ENCODE data around the gene COL27A1.

The COL27A1 gene

DNA sequence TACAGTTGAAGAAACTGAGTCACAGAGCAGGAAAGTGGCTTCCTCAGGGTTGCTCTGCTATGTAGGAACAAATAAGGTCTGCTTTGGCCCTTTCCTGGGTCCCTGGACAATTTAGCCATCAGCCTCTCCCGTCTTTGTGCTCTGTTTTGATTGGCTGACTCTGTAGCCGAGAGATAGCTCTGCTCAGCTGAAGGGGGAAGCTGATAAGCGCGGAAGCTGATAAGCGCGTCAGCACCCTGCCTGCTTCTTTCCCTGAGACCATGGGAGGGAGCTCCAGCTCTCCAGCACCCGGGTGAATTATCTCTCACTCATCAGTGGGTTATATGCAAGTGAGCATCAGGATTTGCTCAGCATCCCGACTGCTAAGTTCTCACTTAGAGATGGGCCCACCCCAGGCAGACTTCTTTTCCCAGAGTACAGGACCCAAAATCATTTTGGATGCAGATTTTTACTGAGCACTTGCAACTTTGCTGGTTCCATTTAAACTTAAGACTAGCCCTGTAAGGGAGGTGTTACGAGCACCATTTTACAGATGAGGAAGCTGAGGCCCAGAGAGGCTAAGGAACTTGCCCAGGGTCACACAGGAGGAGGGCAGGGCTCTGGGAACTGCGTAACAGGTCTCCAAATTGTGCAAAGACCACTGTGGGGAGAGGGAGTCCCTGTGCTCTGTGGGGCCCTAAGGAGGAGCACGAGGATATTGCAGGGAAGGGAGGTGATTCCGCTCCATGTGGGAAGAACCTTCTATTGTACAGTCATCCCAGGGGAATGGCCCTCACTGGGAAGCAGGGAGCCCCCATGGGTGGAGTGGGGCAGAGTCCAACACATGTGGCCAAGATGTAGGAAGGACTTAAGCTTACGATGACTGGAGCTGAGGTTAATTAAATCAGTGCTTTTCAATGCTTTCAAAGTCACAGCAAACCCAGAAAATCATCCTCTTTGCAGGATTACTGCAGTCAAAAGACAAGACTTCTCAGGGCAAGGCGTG is 83.8 kb downstream of the COL27A1 start:
- in situ Hi-C loops (cut with MboI; ENCODE audit: low sequenced_read_pairs): no loop called here

DNA sequence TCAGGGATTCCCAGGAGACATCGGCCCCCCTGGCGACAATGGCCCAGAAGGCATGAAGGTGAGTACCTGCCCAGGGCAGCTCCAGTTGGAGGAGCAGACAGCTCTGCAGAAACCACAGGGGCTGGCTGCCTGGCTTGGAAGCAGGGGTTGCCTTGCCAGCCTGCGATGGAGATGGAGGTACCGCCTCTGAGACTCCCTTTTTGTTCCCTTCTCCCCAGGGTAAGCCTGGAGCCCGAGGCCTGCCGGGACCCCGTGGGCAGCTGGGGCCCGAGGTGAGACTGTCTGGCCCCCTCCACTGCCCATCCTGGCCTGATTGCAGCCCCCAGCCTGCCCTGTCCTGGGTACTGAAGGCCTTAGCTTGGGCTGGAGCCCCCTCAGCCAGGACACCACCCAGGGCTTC is 84.9 kb downstream of the COL27A1 start:
- in situ Hi-C loops (cut with MboI; ENCODE audit: low sequenced_read_pairs): no loop called here

DNA sequence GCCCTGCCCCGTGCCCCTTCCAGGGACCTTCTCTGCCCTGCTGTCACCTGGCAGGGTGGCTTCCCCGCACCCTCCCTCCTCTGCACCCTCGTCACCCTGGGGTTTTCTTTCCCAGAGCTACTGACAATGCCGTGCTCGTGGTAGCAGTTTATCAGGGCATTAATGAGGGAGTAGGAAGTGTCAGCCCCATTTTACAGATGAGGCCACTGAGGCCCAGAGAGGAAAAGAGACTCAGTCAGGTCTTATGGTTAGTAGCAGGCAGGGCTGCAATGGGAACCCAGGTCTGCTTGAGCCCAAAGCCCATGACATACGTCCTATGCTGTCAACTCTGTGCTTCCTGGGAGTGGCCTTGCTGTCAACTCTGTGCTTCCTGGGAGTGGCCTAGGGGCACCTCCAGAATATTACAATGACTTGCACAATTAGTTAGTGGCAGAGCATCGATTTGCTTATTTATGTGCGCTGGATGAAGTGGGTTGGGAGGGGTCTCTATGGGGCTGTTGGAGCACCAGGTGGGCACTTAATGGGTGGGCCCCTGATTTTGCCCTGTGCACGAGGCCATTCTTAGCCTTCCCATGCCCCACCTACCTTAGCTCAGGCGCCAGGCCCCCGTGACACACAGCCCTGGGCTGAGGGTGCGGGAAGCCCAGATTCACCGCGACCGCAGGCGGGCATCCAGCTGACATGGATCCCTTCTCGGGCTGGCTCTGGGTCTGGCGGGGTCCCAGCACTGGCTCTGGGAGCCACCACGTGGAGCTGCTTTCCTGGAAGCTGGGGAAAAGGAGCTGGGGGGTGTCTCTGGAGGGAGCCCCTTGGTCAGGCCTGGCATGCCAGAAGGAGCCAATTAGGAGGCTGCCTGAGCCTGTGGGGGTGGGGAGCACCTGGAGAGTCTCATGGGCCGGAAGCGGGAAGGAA is 85.6 kb downstream of the COL27A1 start:
- in situ Hi-C loops (cut with MboI; ENCODE audit: low sequenced_read_pairs): no loop called here

DNA sequence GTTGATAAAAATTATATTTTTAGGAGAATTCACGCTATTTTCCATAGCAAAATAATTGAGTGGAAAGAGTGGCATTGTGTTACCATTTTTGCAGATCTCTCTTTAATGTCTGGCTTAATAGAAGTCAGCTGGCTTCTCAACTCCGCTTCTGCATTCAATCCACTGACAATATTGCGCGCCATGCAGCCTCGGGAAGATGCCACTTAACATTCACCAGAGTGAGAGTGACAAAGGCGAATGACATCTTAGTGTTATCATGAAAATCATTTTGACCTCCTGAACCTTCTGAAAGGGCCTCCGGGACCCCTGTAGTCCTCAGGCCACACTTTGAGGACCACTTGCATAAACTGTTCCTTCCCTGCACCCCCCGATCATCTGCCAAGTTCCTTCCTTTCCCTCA is 87.5 kb downstream of the COL27A1 start:
- in situ Hi-C loops (cut with MboI; ENCODE audit: low sequenced_read_pairs): no loop called here

DNA sequence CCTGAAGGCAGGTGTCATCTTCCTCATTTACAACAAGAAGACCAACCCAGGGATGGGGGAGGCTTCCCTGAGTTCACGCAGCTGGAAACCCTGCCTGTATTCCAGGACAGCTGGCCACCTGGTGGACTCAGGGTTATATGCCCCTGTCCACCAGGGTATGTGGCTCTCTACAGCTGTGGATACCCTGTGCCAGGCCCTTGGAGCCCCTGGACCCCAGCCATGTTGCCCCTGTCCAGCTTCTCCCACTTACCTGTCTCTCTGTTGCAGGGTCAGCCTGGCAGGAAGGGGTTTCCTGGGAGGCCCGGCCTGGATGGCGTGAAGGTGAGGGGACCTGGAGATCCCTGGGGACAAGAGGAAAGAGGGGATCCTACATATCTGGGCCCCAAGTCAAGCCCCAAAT is 87.9 kb downstream of the COL27A1 start:
- in situ Hi-C loops (cut with MboI; ENCODE audit: low sequenced_read_pairs): no loop called here

DNA sequence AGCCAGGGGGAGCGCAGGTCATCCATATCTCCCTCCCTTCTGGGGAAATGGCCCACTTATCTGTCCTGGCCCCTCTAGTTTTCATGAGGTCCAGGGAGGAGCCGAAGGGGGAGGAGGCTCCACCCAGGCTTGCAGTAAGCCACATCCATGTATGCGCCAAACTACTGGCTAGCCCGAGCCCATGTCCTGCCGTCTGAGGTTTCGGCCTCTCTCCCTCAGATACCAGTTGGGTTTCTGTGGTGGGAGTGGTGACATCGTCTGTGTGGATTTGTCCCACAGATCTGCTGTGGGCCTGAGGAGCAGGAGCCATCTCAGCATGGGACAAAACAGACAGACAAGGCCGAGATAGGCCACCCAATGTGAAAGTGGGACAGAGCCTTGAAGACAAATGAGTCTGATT is 89.2 kb downstream of the COL27A1 start:
- in situ Hi-C loops (cut with MboI; ENCODE audit: low sequenced_read_pairs): no loop called here

DNA sequence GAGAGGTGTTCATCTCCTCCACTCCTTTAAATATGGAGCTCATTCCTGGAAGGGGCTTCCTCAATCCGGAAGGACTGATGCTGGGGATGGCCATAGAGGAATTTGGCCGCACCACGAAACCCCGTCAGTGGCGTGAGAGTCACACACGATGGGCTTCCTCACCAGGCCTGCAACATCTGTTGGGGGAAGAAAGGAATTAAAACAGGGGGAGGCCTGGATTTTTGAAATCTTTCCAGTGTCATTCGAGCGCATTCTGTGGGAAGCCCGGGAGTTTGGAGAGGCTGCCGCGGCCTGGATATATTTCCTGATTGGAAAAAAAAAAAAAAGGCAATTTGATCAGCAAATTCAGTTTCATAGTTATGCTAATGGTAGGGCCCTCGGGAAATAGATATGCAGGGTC is 91.2 kb downstream of the COL27A1 start:
- in situ Hi-C loops (cut with MboI; ENCODE audit: low sequenced_read_pairs): no loop called here

DNA sequence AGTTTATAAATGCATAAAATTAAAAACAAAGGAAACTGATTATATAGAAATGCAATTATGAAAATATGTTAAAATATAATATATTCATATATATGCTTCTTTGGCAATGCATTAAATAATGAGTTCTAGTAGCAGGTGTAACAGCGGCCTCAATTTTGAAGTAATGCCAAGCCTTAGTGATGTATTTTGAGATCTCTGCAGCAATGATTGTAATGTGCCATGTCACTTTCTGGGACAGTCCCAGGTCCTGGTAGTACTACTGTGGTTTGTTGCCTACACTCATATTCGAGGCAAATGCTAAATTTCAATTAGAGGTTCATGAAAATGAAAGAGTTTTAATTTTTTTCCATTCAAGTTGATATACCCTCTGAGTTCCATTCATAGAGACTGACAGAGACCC is 91.7 kb downstream of the COL27A1 start:
- in situ Hi-C loops (cut with MboI; ENCODE audit: low sequenced_read_pairs): no loop called here

DNA sequence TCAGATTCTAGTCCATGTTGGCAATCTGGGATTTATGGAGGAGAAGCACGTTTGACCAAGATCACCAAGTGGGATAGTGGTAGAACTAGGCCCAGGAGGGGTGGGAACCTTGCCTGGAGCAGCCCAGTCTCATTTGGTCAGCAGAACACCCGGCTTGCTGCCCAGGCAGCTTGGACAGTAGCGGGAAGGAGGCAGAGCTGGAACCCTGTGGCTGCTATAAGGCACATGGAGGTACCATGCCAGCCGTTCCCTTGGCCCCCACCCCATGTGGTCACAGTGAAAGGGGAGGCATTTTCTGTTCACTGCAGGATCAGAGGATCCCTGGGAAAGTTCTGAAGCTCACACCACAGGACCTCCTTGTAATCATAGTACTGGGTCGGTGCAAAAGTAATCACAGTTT is 92.2 kb downstream of the COL27A1 start:
- in situ Hi-C loops (cut with MboI; ENCODE audit: low sequenced_read_pairs): no loop called here

DNA sequence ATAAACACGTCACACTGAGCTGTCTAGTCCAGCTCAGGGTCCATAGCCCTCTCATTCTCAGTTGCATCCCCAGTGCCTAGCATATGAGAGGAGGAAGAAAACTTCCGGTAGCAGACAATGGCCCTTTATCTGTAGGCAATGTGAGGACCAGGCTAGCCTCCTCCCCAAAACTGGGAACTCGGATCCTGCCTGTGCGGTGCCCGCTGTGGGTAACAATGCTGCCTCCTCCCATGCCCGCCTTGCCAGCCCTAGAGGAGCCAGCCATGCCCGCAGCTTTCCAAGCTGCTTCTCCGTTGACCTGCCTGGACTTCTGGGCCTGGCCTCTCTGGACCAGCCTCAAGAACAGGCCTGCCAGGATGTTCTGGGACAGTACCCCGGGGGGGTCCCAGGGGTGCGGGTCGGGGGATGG is 93.0 kb downstream of the COL27A1 start:
- in situ Hi-C loops (cut with MboI; ENCODE audit: low sequenced_read_pairs): no loop called here

DNA sequence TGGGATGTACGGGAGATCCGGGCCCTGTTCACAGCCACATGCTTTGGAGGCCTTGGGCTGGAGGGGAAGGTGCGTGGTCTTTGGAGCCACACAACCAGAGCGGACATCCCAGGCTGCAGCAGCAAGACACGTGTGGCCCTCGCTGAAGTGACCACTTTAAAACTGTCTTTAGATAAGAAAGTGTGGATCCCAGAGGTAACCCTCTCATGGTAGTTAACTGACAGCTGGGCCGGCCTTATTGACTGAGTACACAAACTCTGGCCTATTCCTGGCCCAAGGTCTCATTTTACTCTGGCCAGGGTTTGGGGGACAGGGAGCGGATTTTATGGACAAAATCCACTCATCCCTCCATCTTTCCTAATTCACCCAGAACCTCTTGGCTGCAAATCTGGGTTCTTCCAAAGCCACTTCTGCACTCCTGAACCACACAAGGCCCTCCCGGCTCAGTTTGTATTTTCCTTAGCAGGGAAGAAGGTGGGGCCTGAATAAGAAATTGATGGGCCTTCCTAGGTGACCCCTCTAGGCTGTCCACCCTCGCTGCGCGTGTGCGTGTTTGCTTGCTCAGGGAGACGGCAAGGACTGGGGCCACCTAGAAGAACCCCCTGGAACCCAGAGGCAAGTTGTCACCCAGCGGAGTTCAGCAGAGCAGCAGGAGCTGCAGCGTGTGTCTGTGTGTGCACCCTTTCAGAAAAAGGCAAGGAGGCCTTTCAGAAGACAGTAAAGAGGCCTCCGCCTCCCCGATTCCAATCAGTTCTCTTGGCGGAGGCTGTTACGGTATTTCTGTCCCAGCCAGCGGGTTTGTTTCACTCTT is 94.3 kb downstream of the COL27A1 start:
- in situ Hi-C loops (cut with MboI; ENCODE audit: low sequenced_read_pairs): no loop called here

DNA sequence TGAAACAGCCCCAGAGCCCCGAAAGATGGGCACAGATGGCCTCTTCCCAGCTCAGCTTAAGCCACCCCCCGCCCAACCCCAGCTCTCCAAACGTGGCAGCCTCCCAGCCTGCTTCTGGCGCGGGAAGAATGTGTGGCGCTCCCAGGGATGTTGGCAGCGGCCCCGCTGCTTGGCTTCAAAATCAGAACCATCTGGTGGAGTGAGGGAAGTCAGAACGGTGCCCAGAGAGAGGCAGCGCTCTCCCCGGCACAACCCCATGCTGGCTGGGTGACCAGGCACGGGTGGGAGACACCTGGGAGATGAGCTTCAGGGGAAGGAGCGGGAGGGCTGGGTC is 94.9 kb downstream of the COL27A1 start:
- in situ Hi-C loops (cut with MboI; ENCODE audit: low sequenced_read_pairs): no loop called here

DNA sequence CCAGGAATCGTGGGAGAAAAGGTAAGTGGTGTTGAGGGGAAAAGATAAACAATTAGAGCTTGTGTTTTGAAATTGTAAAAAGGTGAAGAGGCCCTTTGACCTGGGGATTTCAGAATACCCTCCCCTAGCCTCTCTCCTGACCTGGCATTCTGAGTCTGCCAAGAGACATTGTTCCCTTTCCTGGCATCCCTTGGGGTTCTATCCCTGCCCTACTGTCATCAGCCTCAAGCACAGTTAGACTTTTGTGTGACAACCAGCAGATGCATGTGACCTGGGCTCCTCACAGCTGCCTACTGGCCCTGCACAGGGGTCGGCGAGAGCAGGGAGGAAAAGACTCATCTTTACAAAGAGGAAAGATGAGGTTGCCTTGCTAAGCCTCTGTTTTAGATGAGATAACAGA is 95.3 kb downstream of the COL27A1 start:
- in situ Hi-C loops (cut with MboI; ENCODE audit: low sequenced_read_pairs): no loop called here

DNA sequence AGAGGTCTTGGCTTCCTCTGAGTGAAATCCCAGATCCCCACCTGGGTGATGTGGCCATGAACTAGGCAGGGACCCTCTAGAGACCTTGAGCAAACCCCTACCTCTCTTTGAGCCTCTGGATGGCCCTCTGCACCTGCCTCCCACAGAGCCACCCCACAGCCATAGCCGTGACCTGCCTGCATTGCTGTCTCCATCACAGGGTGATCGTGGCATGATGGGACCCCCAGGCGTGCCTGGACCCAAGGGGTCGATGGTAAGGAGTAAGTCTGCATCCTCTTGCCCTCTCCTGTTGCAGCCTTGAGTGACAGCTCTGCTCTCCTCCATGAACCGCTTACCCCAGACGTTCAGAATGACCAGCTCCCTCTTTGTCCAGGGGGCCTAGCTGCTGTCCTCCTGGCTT is 97.1 kb downstream of the COL27A1 start:
- in situ Hi-C loops (cut with MboI; ENCODE audit: low sequenced_read_pairs): no loop called here

DNA sequence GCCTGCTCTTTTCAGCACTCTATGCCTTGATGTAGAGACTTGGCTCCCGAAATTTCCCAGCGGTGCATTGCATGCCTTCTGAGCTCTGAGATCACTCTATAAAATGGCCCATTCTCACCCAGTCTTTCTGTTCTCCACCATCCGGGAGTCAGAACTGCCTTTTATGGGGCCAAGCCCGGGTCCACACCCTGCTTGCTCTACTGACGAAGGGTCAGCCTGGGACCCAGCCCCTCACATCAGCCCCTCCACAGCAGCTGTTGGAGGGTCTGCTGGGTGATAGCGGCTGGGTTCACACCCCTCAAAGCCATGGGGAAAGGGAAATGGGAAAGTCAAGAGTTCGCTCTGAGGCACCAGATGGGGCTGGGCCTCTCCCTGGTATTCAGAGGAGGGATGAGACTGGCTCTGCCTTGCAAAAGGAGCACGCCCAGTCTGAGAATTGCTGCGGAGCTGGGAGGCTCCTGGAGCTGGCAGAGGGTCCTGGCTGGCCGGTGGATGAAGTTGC is 101.5 kb downstream of the COL27A1 start:
- in situ Hi-C loops (cut with MboI; ENCODE audit: low sequenced_read_pairs): no loop called here

DNA sequence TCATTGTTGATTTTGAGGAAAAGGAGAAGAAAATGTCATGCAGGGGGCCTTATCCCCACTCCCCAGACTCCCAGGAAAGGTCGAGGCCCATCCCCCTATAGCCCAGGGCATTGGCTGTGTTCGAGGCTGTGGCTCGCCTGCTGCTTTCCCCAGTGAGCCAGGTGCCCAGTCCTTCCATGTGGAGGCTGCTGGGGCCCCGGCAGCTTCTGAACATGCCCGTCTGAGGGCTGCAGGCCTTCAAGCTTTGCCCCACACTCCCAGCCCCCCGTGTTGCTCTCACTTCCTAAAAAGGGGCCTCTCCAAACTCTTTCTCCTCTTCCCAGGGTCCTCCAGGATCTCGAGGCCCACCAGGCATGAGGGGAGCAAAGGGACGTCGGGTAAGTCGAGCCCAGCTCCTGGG is 102.9 kb downstream of the COL27A1 start:
- in situ Hi-C loops (cut with MboI; ENCODE audit: low sequenced_read_pairs): no loop called here

DNA sequence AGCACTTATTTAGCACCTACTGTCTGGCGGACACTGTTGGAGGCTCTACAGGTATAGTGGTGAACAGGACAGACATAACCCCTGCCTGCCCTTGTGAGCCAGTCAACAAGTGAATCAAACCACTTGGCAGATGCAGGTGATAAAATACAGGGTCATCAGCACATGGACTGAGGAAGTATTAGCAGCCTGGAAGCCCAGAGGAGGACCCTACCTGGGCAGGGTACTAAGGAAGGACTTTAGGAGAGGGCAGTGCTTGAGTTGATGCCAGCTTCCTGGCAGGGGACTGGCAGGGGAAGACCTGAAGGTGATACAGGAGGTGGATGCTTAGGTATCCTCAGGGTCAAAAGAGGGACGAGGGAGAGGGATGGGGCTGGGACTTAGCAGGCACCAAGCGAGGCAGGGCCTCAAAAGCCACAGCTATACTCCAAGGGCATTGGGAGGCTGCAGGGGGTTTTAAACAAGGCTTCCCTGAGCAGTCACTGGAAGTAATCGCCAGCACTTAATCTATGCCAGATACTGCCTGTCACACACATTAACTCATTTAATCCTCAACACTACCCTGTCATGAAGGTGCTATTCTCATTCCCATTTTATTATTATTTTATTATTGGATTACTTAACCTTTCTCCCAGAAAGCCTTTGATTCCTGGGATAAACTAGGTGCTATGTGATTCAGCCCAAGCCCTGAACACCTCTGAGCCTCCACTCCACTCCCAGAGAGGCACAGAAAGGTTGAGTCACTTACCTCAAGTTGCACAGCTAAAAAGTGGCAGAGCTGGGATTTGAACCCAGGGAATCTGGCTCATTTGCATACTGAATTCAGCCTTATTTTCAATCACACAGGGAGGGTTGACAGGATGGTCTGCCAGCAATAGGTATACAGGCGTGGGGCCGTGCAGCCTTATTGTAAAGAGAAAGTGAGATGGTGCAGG is 103.8 kb downstream of the COL27A1 start:
- in situ Hi-C loops (cut with MboI; ENCODE audit: low sequenced_read_pairs): no loop called here

DNA sequence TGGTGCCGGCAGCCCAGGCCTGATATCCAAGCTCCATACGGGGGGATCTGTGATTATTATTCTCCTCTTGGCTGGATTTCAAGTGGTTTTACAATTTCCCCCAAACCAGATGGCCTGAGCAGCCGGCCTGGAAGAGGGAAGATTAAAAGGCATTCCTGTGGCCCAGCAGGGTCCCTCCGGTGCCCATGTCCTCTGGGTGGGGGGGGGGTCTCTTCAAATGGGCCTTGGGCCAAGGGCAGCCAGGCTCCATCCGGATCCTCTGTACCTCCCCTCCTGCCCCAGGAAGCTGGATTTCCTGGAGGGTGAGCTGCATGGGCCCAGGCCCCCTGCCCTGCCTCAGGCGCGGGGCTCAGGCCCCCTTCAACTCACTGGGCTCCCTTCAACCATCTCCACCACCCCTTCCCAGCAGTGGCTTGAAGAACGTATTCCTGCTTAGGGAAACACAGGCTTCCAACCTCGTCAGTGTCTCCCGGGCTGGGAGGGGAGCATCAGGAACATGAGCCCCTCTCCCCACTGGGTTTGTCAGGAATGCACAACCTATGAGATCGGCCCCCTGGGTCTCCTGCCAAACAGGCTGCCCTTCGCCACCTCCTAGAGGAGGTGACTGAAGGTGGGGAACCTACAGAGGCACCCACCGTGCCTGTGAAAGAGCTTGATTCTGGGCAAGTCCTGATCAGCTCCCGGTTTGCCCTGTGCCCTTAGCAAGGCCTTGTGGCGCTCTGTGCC is 104.6 kb downstream of the COL27A1 start:
- in situ Hi-C loops (cut with MboI; ENCODE audit: low sequenced_read_pairs): no loop called here

DNA sequence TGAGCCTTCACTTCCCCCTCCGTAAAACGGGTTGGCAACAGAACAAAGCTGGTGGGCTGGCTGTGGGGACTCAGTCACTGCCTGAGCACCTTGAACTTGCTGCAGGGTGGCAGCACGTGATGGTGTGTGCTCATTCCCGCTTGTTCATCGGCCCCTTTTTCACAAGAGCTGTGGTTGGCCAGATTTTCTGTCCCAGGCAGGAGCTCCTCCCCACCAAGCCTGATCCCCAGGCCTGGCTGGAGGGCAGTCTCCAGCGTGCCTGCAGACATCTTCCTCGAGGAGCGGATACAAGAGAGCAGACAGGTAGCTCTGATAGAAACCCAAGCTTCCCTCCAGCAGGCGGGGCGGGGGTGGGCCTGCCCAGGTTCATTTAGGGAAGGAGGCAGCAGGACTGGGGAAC is 105.7 kb downstream of the COL27A1 start:
- in situ Hi-C loops (cut with MboI; ENCODE audit: low sequenced_read_pairs): no loop called here

All from hTERT RPE-1 (cell line).